ENCODE results near the gene DOCK4.

DOCK4 gene

DNA sequence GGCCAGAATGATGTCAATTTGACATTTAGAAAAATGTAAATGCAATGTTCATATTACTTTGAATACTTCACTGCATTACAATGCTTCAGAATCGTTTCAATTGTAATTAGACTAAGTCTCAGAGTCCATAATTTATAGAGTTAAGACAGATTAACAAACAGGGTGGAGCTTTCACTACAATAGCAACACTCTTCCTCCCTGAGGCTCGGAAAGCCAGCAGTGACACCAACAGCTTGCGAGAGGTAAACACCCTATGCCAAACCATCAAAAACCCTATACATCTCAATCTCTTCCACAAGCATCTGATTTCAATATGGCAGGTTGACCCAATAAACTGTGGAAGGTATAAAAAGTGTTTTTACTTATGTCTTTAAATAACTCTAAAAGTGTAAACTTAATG is 72.2 kb downstream of the DOCK4 start:
- no peak overlapping the region for H3K27ac ChIP-seq (replicated peaks)
- TF ChIP-seq, protein P1, sequence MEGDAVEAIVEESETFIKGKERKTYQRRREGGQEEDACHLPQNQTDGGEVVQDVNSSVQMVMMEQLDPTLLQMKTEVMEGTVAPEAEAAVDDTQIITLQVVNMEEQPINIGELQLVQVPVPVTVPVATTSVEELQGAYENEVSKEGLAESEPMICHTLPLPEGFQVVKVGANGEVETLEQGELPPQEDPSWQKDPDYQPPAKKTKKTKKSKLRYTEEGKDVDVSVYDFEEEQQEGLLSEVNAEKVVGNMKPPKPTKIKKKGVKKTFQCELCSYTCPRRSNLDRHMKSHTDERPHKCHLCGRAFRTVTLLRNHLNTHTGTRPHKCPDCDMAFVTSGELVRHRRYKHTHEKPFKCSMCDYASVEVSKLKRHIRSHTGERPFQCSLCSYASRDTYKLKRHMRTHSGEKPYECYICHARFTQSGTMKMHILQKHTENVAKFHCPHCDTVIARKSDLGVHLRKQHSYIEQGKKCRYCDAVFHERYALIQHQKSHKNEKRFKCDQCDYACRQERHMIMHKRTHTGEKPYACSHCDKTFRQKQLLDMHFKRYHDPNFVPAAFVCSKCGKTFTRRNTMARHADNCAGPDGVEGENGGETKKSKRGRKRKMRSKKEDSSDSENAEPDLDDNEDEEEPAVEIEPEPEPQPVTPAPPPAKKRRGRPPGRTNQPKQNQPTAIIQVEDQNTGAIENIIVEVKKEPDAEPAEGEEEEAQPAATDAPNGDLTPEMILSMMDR (IDR thresholded peaks at IDR 0.05; ENCODE audit: insufficient read depth, low read length) = no peak
- TF ChIP-seq POLR2AphosphoS5 (IDR thresholded peaks at IDR 0.05; ENCODE audit: low read depth) (no peak), SPI1 (IDR thresholded peaks at IDR 0.05; ENCODE audit: borderline replicate concordance, low read depth) (no peak), GABPA (IDR thresholded peaks at IDR 0.05; ENCODE audit: low read depth) (no peak)
- TF ChIP-seq, protein P2, sequence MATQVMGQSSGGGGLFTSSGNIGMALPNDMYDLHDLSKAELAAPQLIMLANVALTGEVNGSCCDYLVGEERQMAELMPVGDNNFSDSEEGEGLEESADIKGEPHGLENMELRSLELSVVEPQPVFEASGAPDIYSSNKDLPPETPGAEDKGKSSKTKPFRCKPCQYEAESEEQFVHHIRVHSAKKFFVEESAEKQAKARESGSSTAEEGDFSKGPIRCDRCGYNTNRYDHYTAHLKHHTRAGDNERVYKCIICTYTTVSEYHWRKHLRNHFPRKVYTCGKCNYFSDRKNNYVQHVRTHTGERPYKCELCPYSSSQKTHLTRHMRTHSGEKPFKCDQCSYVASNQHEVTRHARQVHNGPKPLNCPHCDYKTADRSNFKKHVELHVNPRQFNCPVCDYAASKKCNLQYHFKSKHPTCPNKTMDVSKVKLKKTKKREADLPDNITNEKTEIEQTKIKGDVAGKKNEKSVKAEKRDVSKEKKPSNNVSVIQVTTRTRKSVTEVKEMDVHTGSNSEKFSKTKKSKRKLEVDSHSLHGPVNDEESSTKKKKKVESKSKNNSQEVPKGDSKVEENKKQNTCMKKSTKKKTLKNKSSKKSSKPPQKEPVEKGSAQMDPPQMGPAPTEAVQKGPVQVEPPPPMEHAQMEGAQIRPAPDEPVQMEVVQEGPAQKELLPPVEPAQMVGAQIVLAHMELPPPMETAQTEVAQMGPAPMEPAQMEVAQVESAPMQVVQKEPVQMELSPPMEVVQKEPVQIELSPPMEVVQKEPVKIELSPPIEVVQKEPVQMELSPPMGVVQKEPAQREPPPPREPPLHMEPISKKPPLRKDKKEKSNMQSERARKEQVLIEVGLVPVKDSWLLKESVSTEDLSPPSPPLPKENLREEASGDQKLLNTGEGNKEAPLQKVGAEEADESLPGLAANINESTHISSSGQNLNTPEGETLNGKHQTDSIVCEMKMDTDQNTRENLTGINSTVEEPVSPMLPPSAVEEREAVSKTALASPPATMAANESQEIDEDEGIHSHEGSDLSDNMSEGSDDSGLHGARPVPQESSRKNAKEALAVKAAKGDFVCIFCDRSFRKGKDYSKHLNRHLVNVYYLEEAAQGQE (IDR thresholded peaks at IDR 0.05; ENCODE audit: insufficient replicate concordance, low read depth) = no peak
- no peak overlapping the region for H3K4me3 ChIP-seq (replicated peaks; ENCODE audit: insufficient read depth, low read length)
- H3K27me3 ChIP-seq (ENCODE audit: insufficient read depth, poor library complexity, severe bottlenecking) = no peaks in the 10 kb centered on the region
- no peak for DNase-seq (ENCODE audit: low read depth in 1 of 2, low spot score in 1 of 2)

DNA sequence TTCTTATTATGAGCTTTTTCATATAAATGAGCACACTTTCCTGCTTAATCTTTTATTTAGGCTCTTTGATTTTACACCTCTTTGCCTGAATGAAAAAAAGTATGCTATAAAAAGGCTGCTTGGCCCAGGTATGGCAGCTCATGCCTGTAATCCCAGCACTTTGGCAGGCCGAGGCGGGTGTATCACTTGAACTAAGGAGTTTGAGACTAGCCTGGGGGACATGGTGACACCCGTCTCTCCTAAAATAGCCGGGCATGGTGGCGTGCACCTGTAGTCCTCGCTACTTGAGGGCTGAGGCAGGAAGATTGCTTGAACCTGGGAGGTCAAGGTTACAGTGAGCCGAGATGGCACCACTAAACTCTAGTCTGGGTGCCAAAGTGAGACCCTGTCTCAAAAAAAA is 72.9 kb downstream of the DOCK4 start:
- TF ChIP-seq GABPA (IDR thresholded peaks at IDR 0.05; ENCODE audit: low read depth) (no peak), POLR2AphosphoS5 (IDR thresholded peaks at IDR 0.05; ENCODE audit: low read depth) (no peak), SPI1 (IDR thresholded peaks at IDR 0.05; ENCODE audit: borderline replicate concordance, low read depth) (no peak)
- TF ChIP-seq, protein P1 (IDR thresholded peaks at IDR 0.05; ENCODE audit: insufficient read depth, low read length) = no peak
- TF ChIP-seq, protein P2 (IDR thresholded peaks at IDR 0.05; ENCODE audit: insufficient replicate concordance, low read depth) = no peak
- H3K4me3 ChIP-seq (replicated peaks; ENCODE audit: insufficient read depth, low read length) = no peak overlapping the region
- DNase-seq (ENCODE audit: low read depth in 1 of 2, low spot score in 1 of 2) = no peak
- H3K27me3 ChIP-seq (ENCODE audit: insufficient read depth, poor library complexity, severe bottlenecking) = no peaks in the 10 kb centered on the region
- no peak overlapping the region for H3K27ac ChIP-seq (replicated peaks)

DNA sequence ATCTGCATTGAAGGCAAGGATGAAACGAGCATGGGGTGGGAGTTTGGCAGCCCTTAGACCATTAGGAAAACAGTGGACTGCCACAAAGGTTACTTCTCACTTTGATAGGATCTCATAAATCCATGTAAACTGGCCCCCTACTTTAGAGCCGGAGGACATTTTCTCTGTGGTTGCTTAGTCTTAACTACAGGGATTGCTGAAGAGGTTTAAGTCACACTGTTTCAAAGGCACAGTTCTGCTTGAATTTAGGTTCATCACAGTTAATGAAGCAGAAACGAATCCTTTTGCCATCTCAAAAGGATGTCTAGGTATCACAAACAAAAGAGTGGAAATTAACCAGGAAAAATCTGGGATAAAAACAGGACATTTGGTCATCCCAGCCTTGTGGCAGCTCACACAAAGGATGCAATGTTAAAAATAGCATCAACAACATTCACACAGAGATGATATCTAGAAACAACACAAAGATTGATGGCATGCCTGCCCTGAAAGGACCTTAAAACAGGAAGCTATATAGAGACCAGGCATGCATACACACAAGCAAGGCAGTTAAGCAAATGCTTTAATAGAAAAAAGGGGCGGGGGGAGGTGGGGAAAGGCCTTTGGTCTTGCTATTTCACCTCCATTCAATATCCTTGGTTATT is 74.0 kb downstream of the DOCK4 start:
- Histone ChIP-seq H3K27me3 (ENCODE audit: insufficient read depth, poor library complexity, severe bottlenecking) (no peaks in the 10 kb centered on the region), H3K4me3 (replicated peaks; ENCODE audit: insufficient read depth, low read length) (no peak overlapping the region), H3K27ac (replicated peaks) (no peak overlapping the region)
- DNase-seq (ENCODE audit: low read depth in 1 of 2, low spot score in 1 of 2) = no peak
- no peak for TF ChIP-seq SPI1 (IDR thresholded peaks at IDR 0.05; ENCODE audit: borderline replicate concordance, low read depth)
- no peak for TF ChIP-seq POLR2AphosphoS5 (IDR thresholded peaks at IDR 0.05; ENCODE audit: low read depth)
- no peak for TF ChIP-seq GABPA (IDR thresholded peaks at IDR 0.05; ENCODE audit: low read depth)
- TF ChIP-seq, protein P2 (IDR thresholded peaks at IDR 0.05; ENCODE audit: insufficient replicate concordance, low read depth) = no peak
- TF ChIP-seq, protein P1 (IDR thresholded peaks at IDR 0.05; ENCODE audit: insufficient read depth, low read length) = no peak
